AG04449 (cell line): ENCODE data around the gene CTDSP1.

Source experiments
- CTCF ChIA-PET: fragments of 350-600 bp; formaldehyde crosslinking; extraction: SDS; loops from one replicate; lab custom pipeline; 2021; ENCODE audit warnings: antibody characterized with exemption; lab: Yijun Ruan, JAX
- POLR2A ChIA-PET: fragments of 400-600, 350-600 bp; formaldehyde crosslinking; extraction: SDS; loops from one replicate; lab custom pipeline; 2020; ENCODE audit warnings: antibody characterized with exemption, inconsistent platforms; lab: Yijun Ruan, JAX
- DNase-seq: peaks from one replicate; pipeline ENCODE4 v3.0.0-alpha.2; 2010; ENCODE audit warnings: low read depth, low spot score
- H3K4me3 ChIP-seq: 2 replicates; pipeline ENCODE4 v1.5.1; 2011; ENCODE audit warnings: low read depth, mild to moderate bottlenecking, control low read depth, low read length
- TF ChIP-seq, protein P1 (sequence below): IDR thresholded peaks from one replicate; pipeline ENCODE4 v1.5.1; 2011; ENCODE audit warnings: mild to moderate bottlenecking, moderate library complexity, low read length, control low read depth, inconsistent platforms; ENCODE audit not compliant: insufficient read depth; ENCODE audit errors: missing control alignments

The CTDSP1 gene

DNA sequence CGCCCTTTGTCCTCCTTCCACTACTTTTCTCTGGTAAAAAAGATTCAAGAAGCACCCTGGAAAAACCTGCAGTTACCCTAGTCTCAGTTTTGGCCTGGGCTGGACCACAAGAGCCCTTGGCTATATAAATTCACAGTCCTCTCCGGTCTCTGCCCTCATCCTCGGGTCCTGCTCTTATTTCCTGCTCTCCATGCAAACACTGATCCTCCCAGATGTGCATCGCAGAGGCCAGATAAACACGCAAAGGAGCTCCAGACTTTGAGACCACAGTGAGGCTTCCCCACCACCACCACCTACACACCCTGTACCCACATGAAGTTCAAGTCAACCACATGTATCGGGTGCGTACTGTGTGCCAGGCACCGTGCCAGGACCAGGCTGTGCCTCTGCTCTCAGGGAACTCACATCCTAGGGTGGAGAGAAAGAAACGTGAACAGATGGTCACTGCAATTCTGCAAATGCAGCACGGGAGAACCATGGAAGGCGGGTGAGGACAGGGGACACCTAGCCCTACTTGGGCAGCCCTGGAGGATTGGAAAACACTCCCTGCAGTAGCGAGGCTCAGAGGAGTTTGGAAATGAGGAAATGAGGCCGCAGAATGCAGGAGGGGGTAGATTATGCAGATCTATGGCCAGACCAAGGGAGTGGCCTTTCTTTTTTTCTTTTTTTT, 7.4 kb downstream of the CTDSP1 start:
- CTCF ChIA-PET, result interaction anchor here (1.1 to 2.8 kb wide), 4 partner anchors 58 to 241 kb away, joined by 3 to 22 read pairs (median 6); partner anchors contain the start of gene PNKD
- POLR2A ChIA-PET, result interaction anchor here (2.0 kb wide), 1 partner anchor 11 kb away, joined by 11 read pairs; no protein-coding TSS in a partner anchor

DNA sequence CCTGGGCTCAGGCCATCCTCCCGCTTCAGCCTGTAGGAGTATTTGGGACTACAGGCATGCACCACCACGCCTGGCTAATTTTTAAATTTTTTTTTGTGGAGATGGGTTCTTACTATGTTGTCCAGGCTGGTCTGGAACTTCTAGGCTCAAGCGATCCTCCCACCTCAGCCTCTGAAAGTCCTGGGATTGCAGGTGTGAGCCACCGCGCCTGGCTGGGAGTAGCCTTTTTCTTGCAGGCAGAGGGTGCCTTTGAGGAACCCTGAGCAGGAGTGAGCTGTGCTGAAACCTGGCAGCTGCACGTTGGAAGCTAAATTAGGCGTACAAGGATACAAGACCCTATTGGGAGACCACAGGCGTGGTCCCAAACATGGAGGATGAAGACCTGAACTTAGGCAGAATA, 8.0 kb downstream of the CTDSP1 start:
- ChIA-PET POLR2A (no interaction called here), CTCF (interaction anchor here (2.8 kb wide), 1 partner anchor 58 kb away, joined by 22 read pairs; no protein-coding TSS in a partner anchor)
- no peak for DNase-seq
- H3K4me3 ChIP-seq, result no peak overlapping the region
- TF ChIP-seq, protein P1, sequence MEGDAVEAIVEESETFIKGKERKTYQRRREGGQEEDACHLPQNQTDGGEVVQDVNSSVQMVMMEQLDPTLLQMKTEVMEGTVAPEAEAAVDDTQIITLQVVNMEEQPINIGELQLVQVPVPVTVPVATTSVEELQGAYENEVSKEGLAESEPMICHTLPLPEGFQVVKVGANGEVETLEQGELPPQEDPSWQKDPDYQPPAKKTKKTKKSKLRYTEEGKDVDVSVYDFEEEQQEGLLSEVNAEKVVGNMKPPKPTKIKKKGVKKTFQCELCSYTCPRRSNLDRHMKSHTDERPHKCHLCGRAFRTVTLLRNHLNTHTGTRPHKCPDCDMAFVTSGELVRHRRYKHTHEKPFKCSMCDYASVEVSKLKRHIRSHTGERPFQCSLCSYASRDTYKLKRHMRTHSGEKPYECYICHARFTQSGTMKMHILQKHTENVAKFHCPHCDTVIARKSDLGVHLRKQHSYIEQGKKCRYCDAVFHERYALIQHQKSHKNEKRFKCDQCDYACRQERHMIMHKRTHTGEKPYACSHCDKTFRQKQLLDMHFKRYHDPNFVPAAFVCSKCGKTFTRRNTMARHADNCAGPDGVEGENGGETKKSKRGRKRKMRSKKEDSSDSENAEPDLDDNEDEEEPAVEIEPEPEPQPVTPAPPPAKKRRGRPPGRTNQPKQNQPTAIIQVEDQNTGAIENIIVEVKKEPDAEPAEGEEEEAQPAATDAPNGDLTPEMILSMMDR, result no peak

More for the DNA sequence above, 7.4 kb downstream of the CTDSP1 start:
- TF ChIP-seq, protein P1, result no peak
- no peak for DNase-seq
- H3K4me3 ChIP-seq, result peak overlapping the region; percentile 54

DNA sequence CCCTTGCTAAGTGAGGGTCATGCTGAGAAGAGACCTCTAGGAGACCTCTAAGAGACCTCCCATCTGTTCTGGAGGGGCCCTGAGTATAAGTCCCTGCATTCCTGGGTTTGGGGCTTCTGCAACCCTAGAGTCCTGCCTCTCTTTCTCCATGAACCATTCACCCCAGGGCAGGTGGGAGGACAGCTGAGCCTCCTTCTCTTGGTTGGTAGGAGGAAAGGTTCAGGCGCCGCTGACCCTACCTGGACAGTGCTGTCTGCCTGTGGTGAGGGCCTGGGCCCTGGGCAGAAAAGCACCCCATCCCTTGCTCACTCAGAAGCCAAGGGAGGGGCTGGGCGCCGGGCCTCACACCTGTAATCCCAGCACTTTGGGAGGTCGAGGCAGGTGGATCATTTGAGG, 18.7 kb downstream of the CTDSP1 start:
- TF ChIP-seq, protein P1, result no peak
- H3K4me3 ChIP-seq, result no peak overlapping the region
- CTCF ChIA-PET, result no interaction called here
- POLR2A ChIA-PET, result no interaction called here
- DNase-seq, result no peak

DNA sequence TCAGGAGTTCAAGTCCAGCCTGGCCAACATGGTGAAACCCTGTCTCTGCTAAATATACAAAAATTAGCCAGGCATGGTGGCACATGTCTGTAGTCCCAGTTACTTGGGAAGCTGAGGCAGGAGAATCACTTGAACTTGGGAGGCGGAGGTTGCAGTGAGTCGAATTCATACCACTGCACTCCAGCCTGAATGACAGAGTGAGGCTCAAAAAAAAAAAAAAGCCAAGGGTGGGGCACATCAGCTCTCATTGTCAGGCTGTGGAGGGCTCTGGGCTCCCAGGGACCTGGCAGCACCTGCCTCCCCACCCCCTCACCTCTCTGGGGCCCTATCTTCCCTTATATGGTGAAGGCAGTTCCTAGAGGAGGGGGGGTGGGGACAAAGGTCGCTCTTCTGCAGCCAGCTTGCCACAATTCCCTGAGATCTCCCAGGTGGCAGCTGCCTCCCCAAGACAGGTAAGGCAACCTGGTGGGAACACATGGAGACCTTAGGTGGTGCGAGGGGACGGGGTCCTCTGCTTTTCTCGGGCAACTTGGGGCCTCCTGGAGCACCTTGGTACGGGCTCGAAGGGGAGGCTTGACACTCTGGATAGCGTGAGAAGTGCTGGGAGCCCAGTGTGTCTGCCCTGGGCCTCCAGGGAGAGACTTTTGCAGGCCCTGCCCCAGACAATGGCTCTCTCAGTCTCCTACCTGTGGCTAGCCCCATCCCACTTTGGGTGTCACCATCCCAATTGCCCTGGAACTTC, 19.2 kb downstream of the CTDSP1 start, which contains the start of gene VIL1:
Gene VIL1, plus strand, starts transcription at position 407 of the 742 bp plus-strand sequence. CDS start 4,656 bp downstream, outside the sequence.
- CTCF ChIA-PET, result no interaction called here
- no peak for DNase-seq
- TF ChIP-seq, protein P1, result no peak
- POLR2A ChIA-PET, result no interaction called here
- no peak within 1 kb of the TSS for H3K4me3 ChIP-seq

DNA sequence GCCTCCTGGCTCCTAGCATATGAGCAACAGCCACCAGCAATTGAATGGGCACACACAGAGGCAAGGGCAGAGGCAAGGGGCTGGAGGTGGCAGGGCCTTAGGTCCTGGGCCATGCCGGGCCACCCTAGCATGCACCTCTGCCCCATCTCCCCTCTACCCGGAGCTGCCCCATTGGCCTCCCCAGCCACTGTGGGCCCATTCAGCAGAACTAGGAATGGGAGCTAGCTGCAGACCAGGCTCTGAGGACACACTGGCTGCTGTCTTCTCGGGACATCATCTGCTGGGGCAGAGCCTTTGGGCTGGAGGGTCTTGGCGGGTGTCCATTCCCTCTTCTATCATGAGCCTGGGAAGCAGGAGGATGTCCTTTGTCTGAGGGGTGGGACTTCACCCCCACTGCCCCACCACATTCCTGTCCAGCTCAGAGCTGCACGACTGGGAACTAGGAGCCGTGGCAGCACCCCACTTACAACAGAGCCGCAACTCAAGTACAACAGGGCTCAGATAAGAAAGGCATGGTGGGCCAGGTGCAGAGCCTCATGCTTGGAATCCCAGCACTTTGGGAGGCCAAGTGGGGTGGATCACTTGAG, 20.1 kb downstream of the CTDSP1 start:
- CTCF ChIA-PET, result no interaction called here
- TF ChIP-seq, protein P1, result no peak
- DNase-seq, result no peak
- no peak overlapping the region for H3K4me3 ChIP-seq
- POLR2A ChIA-PET, result no interaction called here
